GM18951 (cell line): Measurements from ENCODE around the gene ZBTB6.
"Not testable (repeated sequence)": the region's sequence is repeated elsewhere in the genome, so short reads cannot be mapped to it uniquely, and the experiment has no call there.

Experiments
- POLR2A ChIP-seq: IDR thresholded peaks from 4 replicates; pipeline ENCODE4 v1.6.1; 2011; ENCODE audit warnings: mild to moderate bottlenecking; ENCODE audit not compliant: insufficient read length, insufficient read depth; ENCODE audit errors: extremely low read depth
- in situ Hi-C: fragments of 300-500 bp; cut with MboI; formaldehyde crosslinking; loops from one replicate; pipeline ENCODE4 v1.12.0; 2022; ENCODE audit warnings: low sequenced_read_pairs, mixed read lengths, inconsistent platforms; ENCODE audit not compliant: unreplicated experiment

Gene ZBTB6

DNA sequence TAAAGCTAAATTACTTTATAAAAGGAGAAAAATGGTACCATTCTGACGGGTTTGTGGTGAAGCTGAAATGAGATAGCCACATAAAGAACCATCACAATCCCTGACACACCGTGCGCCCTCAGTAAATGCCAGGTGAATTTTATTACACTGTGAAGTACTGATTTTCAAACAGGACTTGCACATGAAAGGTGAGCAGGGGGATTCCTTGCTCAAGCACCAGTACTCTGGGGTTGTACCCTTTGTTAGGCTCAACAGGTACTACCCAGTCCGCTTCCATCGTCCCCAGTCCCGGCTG lies 27.3 kb upstream of the ZBTB6 start:
- in situ Hi-C loops = no loop called here

DNA sequence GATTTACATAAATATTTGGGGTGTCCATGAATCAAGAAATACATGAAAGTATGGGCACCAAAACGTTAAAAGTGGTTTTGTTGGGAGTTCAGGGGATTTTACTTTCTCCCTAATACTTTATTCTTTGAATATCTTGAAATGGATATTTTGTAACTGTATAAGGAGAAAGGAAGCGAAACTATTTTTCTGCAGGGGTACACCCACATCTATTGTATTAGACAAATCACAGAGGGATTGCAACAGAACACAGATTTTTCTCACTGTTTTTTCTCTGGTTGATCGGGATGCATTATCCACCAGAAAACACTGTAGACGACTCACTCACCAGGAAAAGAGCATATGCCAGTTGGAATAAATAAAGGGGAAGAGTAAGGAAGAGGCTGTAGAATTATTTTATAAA lies 26.5 kb upstream of the ZBTB6 start:
- TF ChIP-seq POLR2A = no peak
- in situ Hi-C loops = no loop called here

More for the DNA sequence above, 27.3 kb upstream of the ZBTB6 start:
- TF ChIP-seq POLR2A = no peak

GRCh38 chr9:122936883-122937282 lies 23.8 kb upstream of the ZBTB6 start:
- in situ Hi-C loops = no loop called here

DNA sequence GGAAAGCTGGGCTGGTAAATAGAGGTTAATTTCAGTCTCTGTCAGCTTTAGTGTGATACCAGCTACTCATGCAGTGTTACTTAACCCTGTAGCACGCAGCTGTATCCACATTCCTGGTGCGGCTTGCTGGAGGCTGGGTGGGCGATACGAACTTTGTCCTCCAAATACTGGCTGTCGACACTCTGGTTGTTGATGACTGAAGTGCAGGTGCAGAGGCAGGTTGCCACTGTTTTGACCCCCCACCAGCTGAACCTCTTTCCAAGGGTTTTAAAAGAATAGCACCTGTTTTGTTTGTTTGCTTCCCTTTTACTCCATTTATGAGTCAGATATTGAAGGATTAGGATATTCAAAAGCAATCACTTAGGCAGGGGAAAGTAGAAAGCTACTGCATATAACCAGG lies 23.3 kb upstream of the ZBTB6 start:
- no peak for TF ChIP-seq POLR2A
- in situ Hi-C loops = no loop called here

More at GRCh38 chr9:122936883-122937282, 23.8 kb upstream of the ZBTB6 start:
- TF ChIP-seq POLR2A = no peak

- in situ Hi-C loops = no loop called here
- TF ChIP-seq POLR2A = peak; percentile 89
Measured at GRCh38 chr9:122931226-122932121, 18.4 kb upstream of the ZBTB6 start, which contains the start of gene ZBTB26. ZBTB26 (minus strand) TSS chr9:122931512; CDS start chr9:122919934, 11,578 bp downstream.

DNA sequence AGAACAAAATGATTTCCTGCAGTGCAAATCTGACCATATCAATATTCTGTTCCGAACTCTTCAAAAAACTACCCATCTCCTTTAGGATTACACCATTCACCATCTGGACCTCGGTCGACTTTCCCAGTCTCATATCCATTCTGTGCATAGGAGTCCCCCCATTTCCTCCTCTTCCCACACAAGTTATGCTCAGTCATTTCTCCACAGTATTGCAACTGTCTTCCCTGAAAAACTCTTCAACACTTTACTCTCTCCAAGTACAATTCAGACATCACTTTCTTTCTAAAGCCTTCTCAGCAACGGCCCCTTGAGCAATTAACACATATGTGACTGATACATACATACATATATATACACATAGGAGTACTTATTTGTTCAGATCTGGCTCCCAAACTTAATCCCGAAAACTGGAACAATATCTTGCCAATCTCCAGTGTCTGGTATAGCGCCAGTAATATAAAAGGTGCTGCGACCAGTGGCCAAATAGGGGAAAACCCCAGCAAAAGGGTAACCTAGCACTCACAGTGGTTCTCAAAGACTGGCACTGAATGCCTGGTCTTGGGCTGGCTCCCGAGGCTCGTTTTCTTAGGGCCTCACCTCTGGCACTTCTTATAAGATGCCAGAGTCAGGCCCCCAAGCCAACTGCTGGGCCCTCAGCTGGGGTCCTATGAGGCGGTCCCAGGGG lies 17.6 kb upstream of the ZBTB6 start:
- no peak for TF ChIP-seq POLR2A
- in situ Hi-C loops = no loop called here

DNA sequence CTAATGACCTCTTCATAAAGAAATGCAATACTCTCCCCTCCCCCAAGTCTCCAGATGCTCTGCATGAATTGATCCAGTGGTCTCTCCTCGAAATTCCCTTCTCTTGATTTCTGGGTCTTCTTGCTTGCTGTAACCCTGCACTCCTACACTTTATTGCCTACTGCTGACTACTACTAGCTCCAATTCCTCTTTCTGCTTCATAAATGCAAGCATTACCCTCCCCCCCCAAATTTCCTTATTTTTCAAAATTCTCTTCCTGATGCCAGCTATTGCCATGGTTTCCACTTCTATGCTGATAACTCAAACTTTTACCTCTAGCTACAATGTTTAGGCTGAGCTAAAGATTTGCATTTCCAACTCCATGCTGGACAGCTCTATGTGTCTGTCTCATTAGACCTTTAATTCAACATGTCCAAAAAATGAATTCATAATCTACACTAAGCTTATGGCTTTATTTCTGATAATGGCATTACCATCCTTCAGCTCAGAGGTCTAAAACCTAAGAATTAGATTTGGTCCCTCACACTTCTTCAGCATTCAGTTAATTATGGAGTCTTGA lies 16.8 kb upstream of the ZBTB6 start:
- TF ChIP-seq POLR2A = no peak
- in situ Hi-C loops = no loop called here

GRCh38 chr9:122923947-122924346 lies 10.8 kb upstream of the ZBTB6 start:
- no peak for TF ChIP-seq POLR2A
- in situ Hi-C loops = no loop called here

GRCh38 chr9:122922713-122923112 lies 9.6 kb upstream of the ZBTB6 start:
- in situ Hi-C loops = no loop called here
- TF ChIP-seq POLR2A = no peak

DNA sequence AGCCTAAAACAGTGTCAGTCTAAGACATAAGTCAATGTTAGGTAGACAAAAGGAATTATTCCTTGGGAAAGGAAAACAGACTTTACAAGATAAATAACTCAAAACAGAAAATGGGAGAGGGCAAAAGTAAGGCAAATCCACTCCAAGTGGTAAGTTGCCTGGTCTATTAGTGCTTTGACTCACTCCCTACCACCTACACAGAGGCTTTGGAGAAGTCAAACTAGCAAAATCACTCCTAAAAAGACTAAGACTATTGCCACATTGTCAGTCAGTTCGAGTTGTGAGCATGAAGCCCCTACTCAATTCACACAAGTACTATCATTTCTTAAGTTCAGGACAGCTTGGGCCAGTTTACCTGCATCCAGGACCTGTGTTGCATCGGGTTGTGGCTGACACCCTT lies 5.2 kb upstream of the ZBTB6 start:
- in situ Hi-C loops = no loop called here
- TF ChIP-seq POLR2A = no peak

GRCh38 chr9:122912671-122912963 lies 506 bp downstream of the ZBTB6 start:
- in situ Hi-C loops = no loop called here
- TF ChIP-seq POLR2A = no peak

DNA sequence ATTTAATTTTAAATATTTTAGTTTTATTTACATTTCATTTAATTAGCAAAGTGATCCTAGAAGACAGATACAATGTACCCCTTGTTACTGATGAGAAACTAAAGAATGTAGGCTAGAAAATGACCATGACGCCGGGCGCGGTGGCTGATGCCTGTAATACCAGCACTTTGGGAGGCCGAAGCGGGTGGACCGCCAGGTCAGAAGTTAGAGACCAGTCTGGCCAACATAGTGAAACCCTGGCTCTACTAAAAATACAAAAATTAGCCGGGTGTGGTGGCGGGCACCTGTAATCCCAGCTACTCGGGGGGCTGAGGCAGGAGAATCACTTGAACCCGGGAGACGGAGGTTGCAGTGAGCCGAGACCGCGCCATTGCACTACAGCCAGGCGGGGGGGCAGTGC lies 7.0 kb downstream of the ZBTB6 start:
- in situ Hi-C loops = not testable (repeated sequence)

- TF ChIP-seq POLR2A = peak; percentile 92
- in situ Hi-C loops = no loop called here
Measured at GRCh38 chr9:122904823-122905710, 8.1 kb downstream of the ZBTB6 start, which contains the start of gene RC3H2. RC3H2 (minus strand) TSS chr9:122905359; CDS start chr9:122897509, 7,850 bp downstream.
